RWPE2 (cell line): Measurements from ENCODE around the gene FGFR2.

Experiments used
- ATAC-seq: fragments of 200-7000 bp; cut with Tn5 transposase; 3 replicates; pipeline ENCODE4 v1.9.1; 2021; ENCODE audit warnings: low read depth
- DNase-seq: peaks from one replicate; pipeline ENCODE4 v3.0.0-alpha.2; 2020; ENCODE audit warnings: low spot score
- H3K27ac ChIP-seq: fragments of 450-650 bp; 2 replicates; pipeline ENCODE4 v1.5.1; 2017; ENCODE audit warnings: mild to moderate bottlenecking; ENCODE audit not compliant: poor library complexity, severe bottlenecking
- H3K27me3 ChIP-seq: fragments of 250-450 bp; sonication (Bioruptor Pico); 2 replicates; pipeline ENCODE4 v1.5.1; 2021; ENCODE audit warnings: mild to moderate bottlenecking, moderate library complexity; ENCODE audit not compliant: insufficient read depth, poor library complexity, severe bottlenecking
- H3K36me3 ChIP-seq: fragments of 250-450 bp; sonication (Bioruptor Pico); 2 replicates; pipeline ENCODE4 v1.5.1; 2020; ENCODE audit warnings: low read depth, mild to moderate bottlenecking, moderate library complexity
- H3K4me1 ChIP-seq: fragments of 250-450 bp; sonication (Bioruptor Pico); 2 replicates; pipeline ENCODE4 v1.5.1; 2021; ENCODE audit warnings: mild to moderate bottlenecking, moderate library complexity; ENCODE audit not compliant: insufficient read depth, poor library complexity, severe bottlenecking
- H3K4me3 ChIP-seq: fragments of 250-450 bp; sonication (Bioruptor Pico); 2 replicates; pipeline ENCODE4 v1.5.1; 2021; ENCODE audit warnings: mild to moderate bottlenecking, moderate library complexity; ENCODE audit not compliant: severe bottlenecking
- H3K9me3 ChIP-seq: fragments of 250-450 bp; sonication (Bioruptor Pico); 2 replicates; pipeline ENCODE4 v1.5.1; 2021; ENCODE audit warnings: mild to moderate bottlenecking, moderate library complexity; ENCODE audit not compliant: severe bottlenecking
- TF ChIP-seq, protein P1 (sequence below): fragments of 450-650 bp; IDR thresholded peaks from one replicate; pipeline ENCODE4 v1.5.1; 2017; ENCODE audit warnings: mild to moderate bottlenecking, moderate library complexity; ENCODE audit not compliant: poor library complexity, severe bottlenecking

FGFR2 gene

DNA sequence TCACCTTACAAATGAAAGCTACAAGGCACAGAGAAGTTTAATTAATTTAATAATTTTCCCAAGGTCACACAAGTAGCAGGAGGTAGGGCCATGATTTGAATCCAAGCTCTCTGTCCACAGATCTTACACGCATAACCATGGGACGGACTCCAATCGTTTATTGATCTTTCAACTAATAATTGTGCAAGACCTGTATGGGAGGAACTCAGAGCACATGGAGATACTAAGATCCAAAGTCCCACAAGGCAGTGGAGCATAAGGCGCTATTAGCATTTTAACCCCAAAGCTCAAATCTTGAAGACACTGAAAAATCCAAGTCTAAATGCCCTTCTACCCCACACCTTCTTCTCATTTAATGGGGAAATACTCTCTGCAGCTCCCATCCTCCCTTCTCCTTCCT, 143.5 kb downstream of the FGFR2 start:
- no peak overlapping the region for H3K27ac ChIP-seq

DNA sequence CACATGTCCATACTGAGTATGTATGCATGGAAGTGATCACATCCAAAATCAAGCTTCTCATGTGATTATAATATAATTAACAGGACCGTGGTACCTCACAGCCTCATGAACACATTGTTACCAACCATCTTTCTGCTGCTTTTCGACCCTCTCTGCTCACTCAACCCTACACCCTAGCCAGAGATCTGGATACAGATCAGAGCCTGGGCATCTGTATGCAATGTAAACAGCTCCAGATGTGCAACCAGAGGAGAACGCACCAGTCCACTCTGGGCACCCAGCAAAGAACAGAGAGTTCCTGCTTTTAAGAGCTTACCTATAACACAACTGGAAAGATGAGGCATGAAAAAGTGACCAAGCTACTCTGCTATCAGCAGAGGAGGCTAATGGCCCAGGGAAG, 145.1 kb downstream of the FGFR2 start:
- DNase-seq (no peak), ATAC-seq (no peak)
- Histone ChIP-seq H3K4me3 (no peak overlapping the region), H3K4me1 (no peaks in the 10 kb centered on the region), H3K27ac (no peak overlapping the region), H3K27me3 (no peaks in the 10 kb centered on the region), H3K36me3 (no peaks in the 10 kb centered on the region), H3K9me3 (no peaks in the 10 kb centered on the region)
- TF ChIP-seq, protein P1, sequence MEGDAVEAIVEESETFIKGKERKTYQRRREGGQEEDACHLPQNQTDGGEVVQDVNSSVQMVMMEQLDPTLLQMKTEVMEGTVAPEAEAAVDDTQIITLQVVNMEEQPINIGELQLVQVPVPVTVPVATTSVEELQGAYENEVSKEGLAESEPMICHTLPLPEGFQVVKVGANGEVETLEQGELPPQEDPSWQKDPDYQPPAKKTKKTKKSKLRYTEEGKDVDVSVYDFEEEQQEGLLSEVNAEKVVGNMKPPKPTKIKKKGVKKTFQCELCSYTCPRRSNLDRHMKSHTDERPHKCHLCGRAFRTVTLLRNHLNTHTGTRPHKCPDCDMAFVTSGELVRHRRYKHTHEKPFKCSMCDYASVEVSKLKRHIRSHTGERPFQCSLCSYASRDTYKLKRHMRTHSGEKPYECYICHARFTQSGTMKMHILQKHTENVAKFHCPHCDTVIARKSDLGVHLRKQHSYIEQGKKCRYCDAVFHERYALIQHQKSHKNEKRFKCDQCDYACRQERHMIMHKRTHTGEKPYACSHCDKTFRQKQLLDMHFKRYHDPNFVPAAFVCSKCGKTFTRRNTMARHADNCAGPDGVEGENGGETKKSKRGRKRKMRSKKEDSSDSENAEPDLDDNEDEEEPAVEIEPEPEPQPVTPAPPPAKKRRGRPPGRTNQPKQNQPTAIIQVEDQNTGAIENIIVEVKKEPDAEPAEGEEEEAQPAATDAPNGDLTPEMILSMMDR = no peak

More for the DNA sequence above, 143.5 kb downstream of the FGFR2 start:
- TF ChIP-seq, protein P1 = no peak
- no peaks in the 10 kb centered on the region for H3K9me3 ChIP-seq
- H3K4me1 ChIP-seq = no peaks in the 10 kb centered on the region
- DNase-seq (no peak), ATAC-seq (no peak)
- no peaks in the 10 kb centered on the region for H3K36me3 ChIP-seq
- H3K4me3 ChIP-seq = no peak overlapping the region
- H3K27me3 ChIP-seq = no peaks in the 10 kb centered on the region

DNA sequence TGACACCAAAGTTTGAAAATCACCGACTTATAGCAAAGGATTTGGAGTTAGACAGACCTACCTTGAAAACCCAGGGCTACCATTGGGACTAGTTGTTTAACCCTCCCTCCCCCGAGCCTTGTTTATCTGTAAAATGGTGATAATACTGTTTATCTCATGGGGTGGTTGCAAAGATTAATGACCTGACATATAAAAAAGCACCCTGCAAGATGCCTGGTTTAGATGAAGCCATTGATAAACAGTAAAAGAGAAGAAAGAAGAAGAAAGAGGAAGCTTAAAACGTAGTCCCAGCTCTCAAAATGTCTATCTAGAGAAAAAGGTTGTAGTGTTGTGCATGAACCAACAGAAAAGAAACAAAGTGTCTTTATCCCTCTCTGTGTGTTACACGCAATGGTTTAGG, 145.7 kb downstream of the FGFR2 start:
- ATAC-seq = no peak
- TF ChIP-seq, protein P1 = no peak
- H3K27ac ChIP-seq = no peak overlapping the region
- H3K9me3 ChIP-seq = no peaks in the 10 kb centered on the region
- no peak for DNase-seq
- no peaks in the 10 kb centered on the region for H3K36me3 ChIP-seq
- H3K27me3 ChIP-seq = no peaks in the 10 kb centered on the region
- no peaks in the 10 kb centered on the region for H3K4me1 ChIP-seq
- no peak overlapping the region for H3K4me3 ChIP-seq

DNA sequence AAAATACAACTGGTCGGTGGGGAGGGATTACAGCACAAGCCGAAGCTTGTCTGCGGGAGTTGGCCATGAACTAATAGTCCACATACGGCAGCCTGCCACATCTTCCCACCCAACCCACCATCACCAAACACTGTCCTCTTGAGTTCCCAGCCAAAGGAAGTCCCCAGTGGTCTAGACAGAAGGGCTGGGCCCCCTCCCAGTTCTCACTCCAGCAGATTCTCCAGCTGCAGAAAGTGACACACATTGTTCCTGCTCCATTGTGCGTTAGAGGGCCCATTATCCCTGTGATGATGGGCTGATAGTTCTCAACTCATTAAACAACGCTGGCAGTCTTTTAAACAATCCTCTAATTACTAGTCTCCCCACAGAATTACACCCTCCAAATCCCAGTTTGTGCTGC, 148.0 kb downstream of the FGFR2 start:
- DNase-seq (no peak), ATAC-seq (no peak)
- Histone ChIP-seq H3K27me3 (no peaks in the 10 kb centered on the region), H3K4me1 (no peaks in the 10 kb centered on the region), H3K36me3 (no peaks in the 10 kb centered on the region), H3K9me3 (no peaks in the 10 kb centered on the region), H3K27ac (no peak overlapping the region), H3K4me3 (no peak overlapping the region)
- TF ChIP-seq, protein P1 = no peak

DNA sequence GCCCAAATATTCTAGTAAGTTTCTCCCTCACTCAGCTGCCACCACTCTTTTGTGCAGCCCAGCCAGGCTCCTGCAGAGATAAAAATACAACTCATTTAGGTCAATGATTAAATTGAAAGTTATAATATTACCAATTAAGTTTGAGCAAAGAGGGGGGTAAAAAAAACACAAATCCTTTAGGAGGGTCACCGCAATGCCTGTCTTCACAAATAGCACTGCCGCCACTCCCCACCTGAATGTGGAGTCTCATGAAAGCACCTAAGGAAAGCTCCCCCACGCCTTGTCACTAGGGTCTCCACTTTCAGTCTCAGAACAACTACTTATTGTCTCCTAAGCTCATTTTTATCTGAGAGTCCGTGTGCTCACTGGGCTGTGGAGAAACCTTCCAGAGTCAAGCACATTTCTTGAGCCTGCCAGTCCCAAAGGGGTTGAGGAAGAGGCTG, 148.7 kb downstream of the FGFR2 start:
- DNase-seq (no peak), ATAC-seq (no peak)
- H3K27ac ChIP-seq = no peak overlapping the region
- TF ChIP-seq, protein P1 = no peak
- H3K36me3 ChIP-seq = no peaks in the 10 kb centered on the region
- H3K9me3 ChIP-seq = no peaks in the 10 kb centered on the region
- H3K4me3 ChIP-seq = no peak overlapping the region
- H3K4me1 ChIP-seq = no peaks in the 10 kb centered on the region
- H3K27me3 ChIP-seq = no peaks in the 10 kb centered on the region
